ENCODE measurements around the gene PPP4R3A.

DNA sequence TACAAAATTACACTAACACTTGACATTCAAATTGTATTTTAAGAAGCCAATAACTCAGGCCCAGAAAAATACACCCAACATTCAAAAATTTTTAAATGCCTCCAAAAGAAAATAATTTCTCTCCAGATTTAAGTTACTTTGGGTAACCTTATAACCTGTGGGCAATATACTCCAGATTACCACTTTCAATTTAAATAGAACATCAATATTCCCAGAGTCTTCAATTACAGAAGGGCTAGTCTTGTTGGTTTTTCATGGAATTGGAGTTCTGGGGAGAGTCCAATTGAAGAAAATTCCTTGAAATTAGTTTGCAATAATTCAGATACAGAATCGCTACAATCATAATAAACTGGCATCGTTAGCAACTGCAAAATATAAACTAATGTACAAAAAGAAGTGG is 2.0 kb downstream of the PPP4R3A start:
- TF ChIP-seq, protein P1, sequence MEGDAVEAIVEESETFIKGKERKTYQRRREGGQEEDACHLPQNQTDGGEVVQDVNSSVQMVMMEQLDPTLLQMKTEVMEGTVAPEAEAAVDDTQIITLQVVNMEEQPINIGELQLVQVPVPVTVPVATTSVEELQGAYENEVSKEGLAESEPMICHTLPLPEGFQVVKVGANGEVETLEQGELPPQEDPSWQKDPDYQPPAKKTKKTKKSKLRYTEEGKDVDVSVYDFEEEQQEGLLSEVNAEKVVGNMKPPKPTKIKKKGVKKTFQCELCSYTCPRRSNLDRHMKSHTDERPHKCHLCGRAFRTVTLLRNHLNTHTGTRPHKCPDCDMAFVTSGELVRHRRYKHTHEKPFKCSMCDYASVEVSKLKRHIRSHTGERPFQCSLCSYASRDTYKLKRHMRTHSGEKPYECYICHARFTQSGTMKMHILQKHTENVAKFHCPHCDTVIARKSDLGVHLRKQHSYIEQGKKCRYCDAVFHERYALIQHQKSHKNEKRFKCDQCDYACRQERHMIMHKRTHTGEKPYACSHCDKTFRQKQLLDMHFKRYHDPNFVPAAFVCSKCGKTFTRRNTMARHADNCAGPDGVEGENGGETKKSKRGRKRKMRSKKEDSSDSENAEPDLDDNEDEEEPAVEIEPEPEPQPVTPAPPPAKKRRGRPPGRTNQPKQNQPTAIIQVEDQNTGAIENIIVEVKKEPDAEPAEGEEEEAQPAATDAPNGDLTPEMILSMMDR (IDR thresholded peaks at IDR 0.05) = no peak
- TF ChIP-seq POLR2A (IDR thresholded peaks at IDR 0.05) = no peak

All from heart left ventricle (tissue), 13 donors.